ENCODE measurements around the gene CNST. TPM values are rescaled to one million over a fixed set of nuclear protein-coding genes. Genes with fewer than 3 reads are reported as not detected.

The CNST gene
- total RNA-seq, 1 donor from 2014 or later = 8.3 TPM

DNA sequence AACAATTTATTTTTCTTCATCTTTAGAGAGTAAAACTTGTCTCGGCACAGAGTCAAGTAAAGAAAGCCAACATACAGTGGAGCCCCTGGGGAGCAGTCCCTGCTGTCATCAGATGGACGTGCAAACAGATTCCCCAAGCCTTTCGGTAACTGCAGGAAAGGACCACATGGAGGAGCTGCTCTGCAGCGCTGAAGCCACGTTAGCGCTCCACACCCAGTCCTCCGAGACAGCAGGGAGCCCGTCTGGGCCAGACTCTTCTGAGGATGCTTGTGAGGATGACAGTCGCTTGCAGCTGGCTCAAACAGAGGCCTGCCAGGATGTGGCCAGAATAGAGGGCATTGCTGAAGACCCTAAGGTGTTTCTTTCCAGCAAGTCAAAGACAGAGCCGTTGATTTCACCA, 80.9 kb downstream of the CNST start:
- no peak for TF ChIP-seq CTCF (conservative IDR thresholded peaks at IDR 0.05; ENCODE audit: low read depth, low read length)
- no peak overlapping the region for H3K4me3 ChIP-seq (ENCODE audit: low read depth, low read length)
- no peak for DNase-seq (ENCODE audit: low read depth)

DNA sequence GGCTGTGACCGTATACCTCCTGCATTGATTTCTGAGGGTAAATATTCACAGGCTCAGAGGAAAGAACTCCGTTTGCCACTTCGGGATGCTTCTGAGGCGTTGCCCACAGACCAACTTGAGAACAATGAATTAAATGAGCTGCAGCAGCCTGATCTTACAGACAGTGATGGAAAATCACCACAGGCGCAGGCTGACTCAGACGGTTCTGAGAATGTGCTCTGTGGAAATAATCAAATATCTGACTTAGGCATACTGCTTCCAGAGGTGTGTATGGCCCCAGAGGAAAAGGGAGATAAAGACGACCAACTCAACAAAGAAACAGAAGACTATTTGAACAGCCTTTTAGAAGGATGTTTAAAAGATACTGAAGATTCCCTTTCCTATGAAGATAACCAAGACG, 81.3 kb downstream of the CNST start:
- no peak for TF ChIP-seq CTCF (conservative IDR thresholded peaks at IDR 0.05; ENCODE audit: low read depth, low read length)
- H3K4me3 ChIP-seq (ENCODE audit: low read depth, low read length) = no peak overlapping the region

GRCh38 chr1:246651012-246651695, 84.9 kb downstream of the CNST start:
- no peak overlapping the region for H3K4me3 ChIP-seq (ENCODE audit: low read depth, low read length)
- DNase-seq (ENCODE audit: low read depth) = no peak
- no peak for TF ChIP-seq CTCF (conservative IDR thresholded peaks at IDR 0.05; ENCODE audit: low read depth, low read length)

More for the DNA sequence above, 81.3 kb downstream of the CNST start:
- DNase-seq (ENCODE audit: low read depth) = no peak

DNA sequence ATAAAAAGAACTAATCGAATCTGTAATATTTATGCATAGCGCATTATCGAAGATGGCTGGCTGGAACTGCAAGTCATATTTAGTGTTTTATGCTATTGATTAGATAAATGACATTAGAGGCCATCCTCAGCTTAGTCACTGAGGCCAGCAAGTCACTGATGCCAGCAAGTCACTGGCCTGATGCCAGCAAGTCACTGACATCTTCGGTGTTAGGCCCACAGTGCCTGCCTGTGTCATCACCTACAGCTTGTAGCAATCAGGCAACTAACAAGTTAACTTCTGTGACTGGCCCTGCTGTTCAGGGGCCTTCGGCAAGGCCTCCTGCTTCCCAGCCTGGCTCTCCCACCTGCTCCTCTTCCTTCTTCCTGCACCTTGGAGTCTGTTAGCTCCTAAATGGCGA, 92.3 kb downstream of the CNST start:
- TF ChIP-seq CTCF (conservative IDR thresholded peaks at IDR 0.05; ENCODE audit: low read depth, low read length) = no peak
- H3K4me3 ChIP-seq (ENCODE audit: low read depth, low read length) = no peak overlapping the region
- DNase-seq (ENCODE audit: low read depth) = no peak

- TF ChIP-seq CTCF (conservative IDR thresholded peaks at IDR 0.05; ENCODE audit: low read depth, low read length) = no peak
- H3K4me3 ChIP-seq (ENCODE audit: low read depth, low read length) = no peak overlapping the region
- no peak for DNase-seq (ENCODE audit: low read depth)
Measured at GRCh38 chr1:246659594-246660140, 93.4 kb downstream of the CNST start.

GRCh38 chr1:246661451-246661850, 95.2 kb downstream of the CNST start:
- H3K4me3 ChIP-seq (ENCODE audit: low read depth, low read length) = no peak overlapping the region
- DNase-seq (ENCODE audit: low read depth) = no peak
- TF ChIP-seq CTCF (conservative IDR thresholded peaks at IDR 0.05; ENCODE audit: low read depth, low read length) = no peak

- no peak for TF ChIP-seq CTCF (conservative IDR thresholded peaks at IDR 0.05; ENCODE audit: low read depth, low read length)
- H3K4me3 ChIP-seq (ENCODE audit: low read depth, low read length) = no peak overlapping the region
- DNase-seq (ENCODE audit: low read depth) = no peak
Measured at GRCh38 chr1:246667773-246668172, 101.5 kb downstream of the CNST start.
